Smooth muscle cell (in vitro differentiated cells): ENCODE results near the gene STYXL1. TPM values are rescaled to one million over a fixed set of nuclear protein-coding genes. Genes with fewer than 3 reads are reported as not detected.

Experiments used
- DNase-seq: peaks from one replicate; lab custom pipeline; 2025; ENCODE audit not compliant: unreplicated experiment; lab: John Stamatoyannopoulos, UW
- H2AFZ ChIP-seq: fragments of 200-600 bp; sonication (generic); 2 replicates; pipeline ENCODE4 v1.6.0; 2016; ENCODE audit warnings: antibody characterized with exemption, low read depth, mild to moderate bottlenecking
- H3F3A ChIP-seq: fragments of 200-600 bp; sonication (generic); 2 replicates; pipeline ENCODE4 v1.6.0; 2017; ENCODE audit warnings: antibody characterized with exemption, low read depth
- H3K27ac ChIP-seq: fragments of 200-600 bp; sonication (generic); 2 replicates; pipeline ENCODE4 v1.5.1; 2016; ENCODE audit warnings: low read depth, mild to moderate bottlenecking
- H3K27me3 ChIP-seq: fragments of 200-600 bp; sonication (generic); 2 replicates; pipeline ENCODE4 v1.6.1; 2016; ENCODE audit warnings: low read depth, mild to moderate bottlenecking
- H3K36me3 ChIP-seq: fragments of 200-600 bp; sonication (generic); 2 replicates; pipeline ENCODE4 v1.5.1; 2016; ENCODE audit warnings: low read depth
- H3K4me1 ChIP-seq: fragments of 200-600 bp; sonication (generic); 2 replicates; pipeline ENCODE4 v1.5.1; 2016; ENCODE audit warnings: low read depth
- H3K4me2 ChIP-seq: fragments of 200-600 bp; sonication (generic); 2 replicates; pipeline ENCODE4 v1.6.0; 2016; ENCODE audit warnings: mild to moderate bottlenecking
- H3K4me3 ChIP-seq: fragments of 200-600 bp; sonication (generic); 2 replicates; pipeline ENCODE4 v1.5.1; 2016; ENCODE audit warnings: mild to moderate bottlenecking
- H3K79me2 ChIP-seq: fragments of 200-600 bp; sonication (generic); 2 replicates; pipeline ENCODE4 v1.6.0; 2016; ENCODE audit warnings: low read depth, mild to moderate bottlenecking
- H3K9ac ChIP-seq: fragments of 200-600 bp; sonication (generic); 2 replicates; pipeline ENCODE4 v1.6.0; 2016; ENCODE audit warnings: low read depth
- H3K9me3 ChIP-seq: fragments of 200-600 bp; sonication (generic); replicated peaks from 2 replicates; pipeline ENCODE4 v1.5.1; 2016; ENCODE audit warnings: low read depth
- H4K20me1 ChIP-seq: fragments of 200-600 bp; sonication (generic); 2 replicates; pipeline ENCODE4 v1.6.0; 2016; ENCODE audit warnings: low read depth
- WGBS: methylation state at CpG from one replicate; pipeline ENCODE4 v1.1.7; 2016; ENCODE audit warnings: low lambda C conversion rate; 5-methylcytosine and 5-hydroxymethylcytosine counted together
- polyA plus RNA-seq: library from polyadenylated mRNA; unstranded; fragments of >200 nt; fragmentation: Nextera tagmentation; extraction: Ambion mirVana; gene quantifications from 2 replicates; pipeline ENCODE4 v1.2.1, GENCODE V29; 2016
- total RNA-seq: library from RNA; depleted of rRNA; stranded (reverse); fragments of >200 nt; gene quantifications from 2 replicates; pipeline ENCODE4 v1.2.3, GENCODE V29; 2014
- TF ChIP-seq, protein P1 (sequence below): fragments of 200-600 bp; sonication (generic); IDR thresholded peaks from 2 replicates; pipeline ENCODE4 v1.5.1; 2017; ENCODE audit warnings: borderline replicate concordance, mild to moderate bottlenecking, antibody characterized with exemption; ENCODE audit not compliant: insufficient read depth, poor library complexity, severe bottlenecking

The STYXL1 gene
- total and polyA plus RNA-seq, 2 experiments from 2014 or later = 75.6 to 84.0 TPM

DNA sequence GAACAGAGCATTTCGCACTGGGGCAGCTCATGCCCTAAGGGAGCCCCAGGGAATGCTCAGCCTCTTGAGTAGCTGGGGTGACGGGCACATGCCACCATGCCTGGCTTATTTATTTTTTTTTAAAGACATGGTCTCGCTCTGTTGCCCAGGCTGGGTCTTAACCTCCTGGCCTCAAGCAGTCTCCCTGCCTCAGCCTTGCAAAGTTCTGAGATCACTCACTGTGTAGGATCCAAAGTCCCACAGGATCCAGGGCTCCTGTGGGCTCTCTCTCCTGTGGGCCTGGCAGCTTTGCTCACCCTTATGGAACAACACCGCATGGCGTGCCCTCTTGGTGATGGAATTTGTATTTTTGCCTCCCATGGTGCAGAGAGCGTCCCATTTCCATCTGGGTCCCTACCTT, 87.4 kb downstream of the STYXL1 start:
- Histone ChIP-seq H3K4me1 (peaks cover 14% of the 10 kb centered on the region), H3K36me3 (no peaks in the 10 kb centered on the region), H2AFZ (no peak overlapping the region), H3K4me2 (no peak overlapping the region), H3K27me3 (no peaks in the 10 kb centered on the region), H3K79me2 (no peaks in the 10 kb centered on the region), H3K27ac (no peak overlapping the region), H3F3A (no peaks in the 10 kb centered on the region), H3K9ac (no peak overlapping the region), H4K20me1 (no peaks in the 10 kb centered on the region), H3K4me3 (no peak overlapping the region), H3K9me3 (no peaks in the 10 kb centered on the region)
- no peak for DNase-seq
- WGBS = 96% methylated on average over 6 of the region's 6 CpGs
- TF ChIP-seq, protein P1, sequence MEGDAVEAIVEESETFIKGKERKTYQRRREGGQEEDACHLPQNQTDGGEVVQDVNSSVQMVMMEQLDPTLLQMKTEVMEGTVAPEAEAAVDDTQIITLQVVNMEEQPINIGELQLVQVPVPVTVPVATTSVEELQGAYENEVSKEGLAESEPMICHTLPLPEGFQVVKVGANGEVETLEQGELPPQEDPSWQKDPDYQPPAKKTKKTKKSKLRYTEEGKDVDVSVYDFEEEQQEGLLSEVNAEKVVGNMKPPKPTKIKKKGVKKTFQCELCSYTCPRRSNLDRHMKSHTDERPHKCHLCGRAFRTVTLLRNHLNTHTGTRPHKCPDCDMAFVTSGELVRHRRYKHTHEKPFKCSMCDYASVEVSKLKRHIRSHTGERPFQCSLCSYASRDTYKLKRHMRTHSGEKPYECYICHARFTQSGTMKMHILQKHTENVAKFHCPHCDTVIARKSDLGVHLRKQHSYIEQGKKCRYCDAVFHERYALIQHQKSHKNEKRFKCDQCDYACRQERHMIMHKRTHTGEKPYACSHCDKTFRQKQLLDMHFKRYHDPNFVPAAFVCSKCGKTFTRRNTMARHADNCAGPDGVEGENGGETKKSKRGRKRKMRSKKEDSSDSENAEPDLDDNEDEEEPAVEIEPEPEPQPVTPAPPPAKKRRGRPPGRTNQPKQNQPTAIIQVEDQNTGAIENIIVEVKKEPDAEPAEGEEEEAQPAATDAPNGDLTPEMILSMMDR = no peak

DNA sequence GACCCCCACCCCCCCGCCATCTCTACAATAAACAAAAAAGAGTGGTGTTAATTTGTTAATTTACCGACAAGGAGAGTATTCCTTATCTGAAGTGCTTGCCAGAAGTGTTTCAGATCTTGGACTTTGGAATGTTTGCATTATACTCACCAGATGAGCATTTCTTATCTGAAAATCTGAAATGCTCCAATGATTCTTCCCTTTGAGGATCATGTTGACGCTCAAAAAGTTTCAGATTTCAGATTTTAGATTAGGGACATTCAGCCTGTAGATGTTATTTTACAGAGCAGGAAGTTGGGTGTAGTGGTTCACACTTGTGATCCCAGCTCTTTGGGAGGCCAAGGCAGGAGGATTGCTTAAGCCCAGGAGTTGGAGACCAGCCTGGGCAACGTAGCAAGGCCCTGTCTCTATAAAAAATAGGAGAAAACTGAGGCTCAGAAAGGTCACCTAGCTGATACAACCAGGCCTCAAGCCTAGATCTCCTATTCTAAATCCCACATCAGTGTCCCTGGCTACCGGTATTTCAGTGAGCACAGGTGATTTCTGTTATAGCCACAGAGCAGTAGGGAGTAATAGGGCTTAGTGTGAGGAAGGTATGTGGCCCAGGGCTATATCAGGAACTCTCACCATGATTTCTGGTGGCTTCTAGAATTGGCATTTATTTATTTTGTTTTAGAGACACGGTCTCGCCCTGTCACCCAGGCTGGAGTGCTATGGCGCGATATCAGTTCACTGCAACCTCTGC, 88.8 kb downstream of the STYXL1 start:
- WGBS = 87% methylated on average over 9 of the region's 9 CpGs
- Histone ChIP-seq H3K4me2 (no peak overlapping the region), H3K27me3 (no peaks in the 10 kb centered on the region), H3K9ac (no peak overlapping the region), H4K20me1 (no peaks in the 10 kb centered on the region), H3K9me3 (no peaks in the 10 kb centered on the region), H3K4me3 (no peak overlapping the region), H3K27ac (no peak overlapping the region), H3F3A (no peaks in the 10 kb centered on the region), H2AFZ (no peak overlapping the region), H3K36me3 (no peaks in the 10 kb centered on the region), H3K79me2 (no peaks in the 10 kb centered on the region), H3K4me1 (peaks cover 14% of the 10 kb centered on the region)
- DNase-seq = no peak
- TF ChIP-seq, protein P1 = no peak

DNA sequence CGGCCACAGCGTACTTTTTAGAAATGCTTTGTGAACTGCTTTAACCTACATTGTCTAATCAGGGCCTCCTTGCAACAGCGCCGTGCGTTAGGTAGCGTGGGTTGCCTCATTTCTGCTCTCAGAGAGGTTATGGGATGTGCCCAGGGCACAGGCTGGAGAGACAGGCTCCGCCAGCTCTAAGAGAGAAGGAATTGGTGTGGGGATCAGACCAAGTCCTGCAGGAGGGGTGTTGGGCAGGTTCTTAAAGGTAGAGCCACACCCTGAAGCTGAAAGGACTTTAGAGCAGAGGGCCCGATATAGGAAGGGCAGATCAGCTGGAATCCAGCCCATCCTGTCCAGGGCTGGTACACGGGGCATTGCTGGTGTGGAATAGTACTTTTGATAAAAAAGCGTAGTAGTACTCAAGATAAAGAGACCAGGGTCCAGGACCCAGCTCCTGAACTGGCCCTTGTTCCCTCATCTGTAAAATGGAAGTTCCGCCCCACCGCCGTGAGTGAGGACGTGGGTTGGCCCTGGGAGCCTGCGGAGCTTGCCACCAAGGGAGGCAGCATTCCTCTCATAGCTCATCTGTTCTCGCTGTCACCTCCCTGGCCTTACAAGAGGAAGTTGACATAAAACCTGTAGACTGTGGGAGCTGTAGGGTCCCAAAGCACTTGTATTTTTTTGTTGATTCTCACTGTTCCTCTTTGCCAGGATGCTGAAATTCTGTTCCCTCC, 90.6 kb downstream of the STYXL1 start:
- Histone ChIP-seq H4K20me1 (no peaks in the 10 kb centered on the region), H3F3A (no peaks in the 10 kb centered on the region), H3K27me3 (no peaks in the 10 kb centered on the region), H3K9me3 (no peaks in the 10 kb centered on the region), H3K4me1 (peaks cover under 1% of the 10 kb centered on the region), H3K9ac (no peak overlapping the region), H3K79me2 (no peaks in the 10 kb centered on the region), H3K4me3 (no peak overlapping the region), H3K27ac (peak overlapping the region; percentile 52), H3K4me2 (no peak overlapping the region), H3K36me3 (no peaks in the 10 kb centered on the region), H2AFZ (no peak overlapping the region)
- TF ChIP-seq, protein P1 = no peak
- WGBS = 67% methylated on average over 16 of the region's 16 CpGs
- no peak for DNase-seq
